ENCODE data around the gene MAPRE3. TPM values are rescaled to one million over a fixed set of nuclear protein-coding genes. Genes with fewer than 3 reads are reported as not detected.
A peak's percentile ranks its signal among the peaks of the same experiment; 100 is the strongest.

MAPRE3 gene
- total and polyA plus RNA-seq, 10 donors: 5.2 to 17.9 (median 11.9) TPM

DNA sequence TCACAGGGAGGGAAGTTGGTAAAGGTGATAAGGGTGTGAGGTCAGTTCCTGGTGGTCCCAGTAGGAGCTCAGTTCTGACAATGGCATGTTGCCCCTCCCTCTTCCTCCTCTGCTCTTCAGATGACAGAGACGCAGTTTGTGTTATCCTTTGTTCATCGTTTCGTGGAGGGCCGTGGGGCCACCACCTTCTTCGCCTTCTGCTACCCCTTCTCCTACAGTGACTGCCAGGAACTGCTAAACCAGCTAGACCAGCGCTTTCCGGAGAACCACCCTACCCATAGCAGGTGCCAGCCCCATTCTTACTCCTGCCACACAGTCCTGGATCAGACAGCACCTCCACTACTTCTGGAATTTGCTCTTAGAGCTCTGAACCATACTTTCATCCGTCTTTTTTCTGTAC is 83.3 kb downstream of the MAPRE3 start:
- Histone ChIP-seq H3K9me3 (no peaks in the 10 kb centered on the region), H3K4me1 (peaks cover 10 to 44% (median 23%) of the 10 kb centered on the region in 6 donors), H3K36me3 (peaks cover 2 to 56% (median 24%) of the 10 kb centered on the region in 6 donors), H3K4me3 (no peak overlapping the region), H3K27ac (no peak overlapping the region), H3K27me3 (replicated peaks in 1 of 7) (no peaks in the 10 kb centered on the region)
- intact Hi-C loops (cut with DNase I; ENCODE audit: low total_unique reads): no loop called here
- peak; percentile 68 for DNase-seq
- 87 to 94% (median 92%) methylated on average over 8 of the region's 8 CpGs for WGBS, 5 donors
- TF ChIP-seq, protein P1, sequence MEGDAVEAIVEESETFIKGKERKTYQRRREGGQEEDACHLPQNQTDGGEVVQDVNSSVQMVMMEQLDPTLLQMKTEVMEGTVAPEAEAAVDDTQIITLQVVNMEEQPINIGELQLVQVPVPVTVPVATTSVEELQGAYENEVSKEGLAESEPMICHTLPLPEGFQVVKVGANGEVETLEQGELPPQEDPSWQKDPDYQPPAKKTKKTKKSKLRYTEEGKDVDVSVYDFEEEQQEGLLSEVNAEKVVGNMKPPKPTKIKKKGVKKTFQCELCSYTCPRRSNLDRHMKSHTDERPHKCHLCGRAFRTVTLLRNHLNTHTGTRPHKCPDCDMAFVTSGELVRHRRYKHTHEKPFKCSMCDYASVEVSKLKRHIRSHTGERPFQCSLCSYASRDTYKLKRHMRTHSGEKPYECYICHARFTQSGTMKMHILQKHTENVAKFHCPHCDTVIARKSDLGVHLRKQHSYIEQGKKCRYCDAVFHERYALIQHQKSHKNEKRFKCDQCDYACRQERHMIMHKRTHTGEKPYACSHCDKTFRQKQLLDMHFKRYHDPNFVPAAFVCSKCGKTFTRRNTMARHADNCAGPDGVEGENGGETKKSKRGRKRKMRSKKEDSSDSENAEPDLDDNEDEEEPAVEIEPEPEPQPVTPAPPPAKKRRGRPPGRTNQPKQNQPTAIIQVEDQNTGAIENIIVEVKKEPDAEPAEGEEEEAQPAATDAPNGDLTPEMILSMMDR (IDR thresholded peaks at IDR 0.05 in 8 of 11, conservative IDR thresholded peaks at IDR 0.05 in 3 of 11): no peak
- TF ChIP-seq POLR2A (IDR thresholded peaks at IDR 0.05) (no peak), POLR2AphosphoS5 (IDR thresholded peaks at IDR 0.05) (no peak)

DNA sequence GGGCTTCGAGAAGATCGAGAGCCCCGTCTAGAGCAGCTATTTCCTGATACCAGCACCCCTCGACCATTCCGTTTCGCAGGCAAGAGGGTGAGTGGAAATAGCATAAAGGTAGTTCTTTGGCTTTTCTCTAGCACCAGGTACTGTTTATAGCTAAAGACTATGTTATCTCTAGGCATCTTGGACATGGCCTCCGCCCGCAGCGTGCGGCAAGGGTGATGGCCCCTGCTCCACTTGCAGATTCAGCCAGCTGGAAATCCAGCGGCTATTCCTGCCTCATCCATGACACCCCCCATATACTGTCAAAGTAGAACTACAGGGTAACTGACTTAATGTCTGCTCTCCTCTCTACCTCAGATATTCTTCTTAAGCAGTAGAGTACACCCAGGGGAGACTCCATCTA is 84.3 kb downstream of the MAPRE3 start:
- Histone ChIP-seq H3K9me3 (no peaks in the 10 kb centered on the region), H3K36me3 (peaks cover 2 to 66% (median 29%) of the 10 kb centered on the region in 6 donors), H3K27ac (no peak overlapping the region), H3K27me3 (replicated peaks in 1 of 7) (no peaks in the 10 kb centered on the region), H3K4me1 (peaks cover 5 to 44% (median 25%) of the 10 kb centered on the region in 6 donors), H3K4me3 (no peak overlapping the region)
- no peak for DNase-seq
- intact Hi-C loops (cut with DNase I; ENCODE audit: low total_unique reads): no loop called here
- TF ChIP-seq, protein P1 (IDR thresholded peaks at IDR 0.05 in 8 of 11, conservative IDR thresholded peaks at IDR 0.05 in 3 of 11): no peak
- TF ChIP-seq POLR2AphosphoS5 (IDR thresholded peaks at IDR 0.05): peak in 1 of 3 donors; percentile 8
- 94 to 95% (median 94%) methylated on average over 11 of the region's 11 CpGs for WGBS, 5 donors

DNA sequence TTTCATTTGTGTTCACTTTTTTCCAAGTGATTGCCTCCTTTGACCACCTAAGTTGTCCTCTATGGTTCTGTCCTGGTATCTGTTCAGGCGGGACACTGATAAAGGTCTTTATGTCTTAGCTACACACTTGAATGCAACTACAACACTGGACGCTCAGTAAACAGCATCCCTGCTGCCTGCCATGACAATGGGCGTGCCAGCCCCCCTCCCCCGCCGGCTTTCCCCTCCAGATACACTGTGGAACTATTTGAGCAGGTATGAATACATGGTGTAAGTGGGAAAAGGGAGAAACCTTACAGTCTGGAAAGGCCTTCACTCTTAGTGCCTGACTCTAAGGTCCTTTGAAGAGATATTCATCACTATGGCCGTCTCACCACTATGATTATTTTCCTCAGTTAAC is 86.7 kb downstream of the MAPRE3 start:
- no peak for DNase-seq
- TF ChIP-seq, protein P1 (IDR thresholded peaks at IDR 0.05 in 8 of 11, conservative IDR thresholded peaks at IDR 0.05 in 3 of 11): no peak
- TF ChIP-seq POLR2A (IDR thresholded peaks at IDR 0.05): no peak
- no peak for TF ChIP-seq POLR2AphosphoS5 (IDR thresholded peaks at IDR 0.05)
- intact Hi-C loops (cut with DNase I; ENCODE audit: low total_unique reads): no loop called here
- Histone ChIP-seq H3K27ac (no peak overlapping the region), H3K9me3 (no peaks in the 10 kb centered on the region), H3K27me3 (replicated peaks in 1 of 7) (no peaks in the 10 kb centered on the region), H3K4me3 (no peak overlapping the region), H3K4me1 (peaks cover 2 to 31% (median 20%) of the 10 kb centered on the region in 6 donors), H3K36me3 (peaks cover 2 to 87% (median 29%) of the 10 kb centered on the region in 6 donors)
- WGBS, 5 donors: 95 to 97% (median 96%) methylated on average over 6 of the region's 6 CpGs

DNA sequence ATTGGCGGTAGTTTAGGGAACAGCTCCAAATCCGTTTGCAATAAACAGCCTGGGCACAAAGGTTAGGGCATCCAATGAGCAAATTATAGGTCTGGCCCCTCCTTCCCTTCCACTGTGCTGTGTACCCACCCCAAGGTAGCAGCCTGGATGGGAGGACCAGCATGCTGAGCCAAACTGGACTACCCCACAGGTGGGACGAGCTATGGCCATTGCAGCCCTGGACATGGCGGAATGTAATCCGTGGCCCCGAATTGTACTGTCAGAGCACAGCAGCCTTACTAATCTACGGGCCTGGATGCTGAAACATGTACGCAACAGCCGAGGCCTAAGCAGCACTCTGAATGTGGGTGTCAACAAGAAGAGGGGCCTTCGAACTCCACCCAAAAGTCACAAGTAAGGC is 87.8 kb downstream of the MAPRE3 start:
- DNase-seq: no peak
- intact Hi-C loops (cut with DNase I; ENCODE audit: low total_unique reads): no loop called here
- peaks cover 2 to 95% (median 29%) of the 10 kb centered on the region in 6 donors for H3K36me3 ChIP-seq

More for the DNA sequence above, 87.8 kb downstream of the MAPRE3 start:
- Histone ChIP-seq H3K27ac (peak overlapping the region in 4 of 8 donors; percentile 36 to 71 (median 64)), H3K4me1 (peaks cover 0 to 33% (median 19%) of the 10 kb centered on the region in 6 donors), H3K4me3 (no peak overlapping the region), H3K27me3 (replicated peaks in 1 of 7) (no peaks in the 10 kb centered on the region), H3K9me3 (no peaks in the 10 kb centered on the region)
- 92 to 97% (median 93%) methylated on average over 10 of the region's 10 CpGs for WGBS, 5 donors
- TF ChIP-seq POLR2AphosphoS5 (IDR thresholded peaks at IDR 0.05): peak in 1 of 3 donors; percentile 27
- TF ChIP-seq POLR2A (IDR thresholded peaks at IDR 0.05): no peak
- TF ChIP-seq, protein P1 (IDR thresholded peaks at IDR 0.05 in 8 of 11, conservative IDR thresholded peaks at IDR 0.05 in 3 of 11): no peak
